ENCODE results near the gene ELL3.
A peak's percentile ranks its signal among the peaks of the same experiment; 100 is the strongest.

The ELL3 gene

GRCh38 chr15:43799209-43799944 is 22.6 kb upstream of the ELL3 start:
- no peaks in the 10 kb centered on the region for H3K27me3 ChIP-seq
- peak overlapping the region; percentile 88 for H3K27ac ChIP-seq
- H3K4me3 ChIP-seq (ENCODE audit: low read depth in 1 of 2, low read length in 1 of 2): no peak overlapping the region
- H3K4me1 ChIP-seq (ENCODE audit: control insufficient read depth in 1 of 2, insufficient read depth in 1 of 2, low read depth in 1 of 2, low read length in 1 of 2): peaks cover 19 to 24% of the 10 kb centered on the region in 2 experiments
- H3K36me3 ChIP-seq: peaks cover 52% of the 10 kb centered on the region
- no peaks in the 10 kb centered on the region for H3K9me3 ChIP-seq
- TF ChIP-seq, protein P1, sequence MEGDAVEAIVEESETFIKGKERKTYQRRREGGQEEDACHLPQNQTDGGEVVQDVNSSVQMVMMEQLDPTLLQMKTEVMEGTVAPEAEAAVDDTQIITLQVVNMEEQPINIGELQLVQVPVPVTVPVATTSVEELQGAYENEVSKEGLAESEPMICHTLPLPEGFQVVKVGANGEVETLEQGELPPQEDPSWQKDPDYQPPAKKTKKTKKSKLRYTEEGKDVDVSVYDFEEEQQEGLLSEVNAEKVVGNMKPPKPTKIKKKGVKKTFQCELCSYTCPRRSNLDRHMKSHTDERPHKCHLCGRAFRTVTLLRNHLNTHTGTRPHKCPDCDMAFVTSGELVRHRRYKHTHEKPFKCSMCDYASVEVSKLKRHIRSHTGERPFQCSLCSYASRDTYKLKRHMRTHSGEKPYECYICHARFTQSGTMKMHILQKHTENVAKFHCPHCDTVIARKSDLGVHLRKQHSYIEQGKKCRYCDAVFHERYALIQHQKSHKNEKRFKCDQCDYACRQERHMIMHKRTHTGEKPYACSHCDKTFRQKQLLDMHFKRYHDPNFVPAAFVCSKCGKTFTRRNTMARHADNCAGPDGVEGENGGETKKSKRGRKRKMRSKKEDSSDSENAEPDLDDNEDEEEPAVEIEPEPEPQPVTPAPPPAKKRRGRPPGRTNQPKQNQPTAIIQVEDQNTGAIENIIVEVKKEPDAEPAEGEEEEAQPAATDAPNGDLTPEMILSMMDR (IDR thresholded peaks at IDR 0.05): no peak

- no peaks in the 10 kb centered on the region for H3K27me3 ChIP-seq
- no peak overlapping the region for H3K27ac ChIP-seq
- TF ChIP-seq, protein P1 (IDR thresholded peaks at IDR 0.05): no peak
- peaks cover 51% of the 10 kb centered on the region for H3K36me3 ChIP-seq
- peaks cover 33 to 41% of the 10 kb centered on the region in 2 experiments for H3K4me1 ChIP-seq (ENCODE audit: control insufficient read depth in 1 of 2, insufficient read depth in 1 of 2, low read depth in 1 of 2, low read length in 1 of 2)
- no peaks in the 10 kb centered on the region for H3K9me3 ChIP-seq
- H3K4me3 ChIP-seq (ENCODE audit: low read depth in 1 of 2, low read length in 1 of 2): no peak overlapping the region
Measured at GRCh38 chr15:43796566-43796965, 19.8 kb upstream of the ELL3 start.

DNA sequence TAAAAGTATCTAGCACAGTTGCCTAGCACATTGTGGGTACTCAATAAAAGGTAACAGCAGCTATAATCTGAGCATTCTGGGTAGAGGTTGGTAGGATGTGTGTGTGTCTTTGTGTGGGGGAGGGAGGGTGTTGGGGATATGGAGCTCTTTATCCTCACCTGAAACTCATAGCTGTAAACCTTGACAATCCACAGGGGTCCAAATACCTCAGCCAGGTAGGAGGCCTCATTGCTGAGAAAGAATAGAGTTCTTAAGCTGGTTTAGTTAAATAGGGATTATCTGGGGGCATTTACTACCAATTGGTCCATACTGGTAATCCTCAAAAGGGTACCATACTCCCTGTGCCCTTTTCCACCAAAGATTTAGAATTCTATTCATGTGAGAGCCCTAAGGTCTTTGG is 19.2 kb upstream of the ELL3 start:
- H3K4me3 ChIP-seq (ENCODE audit: low read depth in 1 of 2, low read length in 1 of 2): no peak overlapping the region
- TF ChIP-seq, protein P1 (IDR thresholded peaks at IDR 0.05): no peak
- H3K4me1 ChIP-seq (ENCODE audit: control insufficient read depth in 1 of 2, insufficient read depth in 1 of 2, low read depth in 1 of 2, low read length in 1 of 2): peaks cover 30 to 39% of the 10 kb centered on the region in 2 experiments
- H3K27me3 ChIP-seq: no peaks in the 10 kb centered on the region
- no peak overlapping the region for H3K27ac ChIP-seq
- H3K36me3 ChIP-seq: peaks cover 51% of the 10 kb centered on the region
- no peaks in the 10 kb centered on the region for H3K9me3 ChIP-seq

- no peak overlapping the region for H3K4me3 ChIP-seq (ENCODE audit: low read depth in 1 of 2, low read length in 1 of 2)
- H3K4me1 ChIP-seq (ENCODE audit: control insufficient read depth in 1 of 2, insufficient read depth in 1 of 2, low read depth in 1 of 2, low read length in 1 of 2): peaks cover 22 to 34% of the 10 kb centered on the region in 2 experiments
- no peaks in the 10 kb centered on the region for H3K27me3 ChIP-seq
- H3K9me3 ChIP-seq: no peaks in the 10 kb centered on the region
- H3K27ac ChIP-seq: no peak overlapping the region
- TF ChIP-seq, protein P1 (IDR thresholded peaks at IDR 0.05): no peak
- H3K36me3 ChIP-seq: peaks cover 51% of the 10 kb centered on the region
Measured at GRCh38 chr15:43795197-43795596, 18.4 kb upstream of the ELL3 start.

DNA sequence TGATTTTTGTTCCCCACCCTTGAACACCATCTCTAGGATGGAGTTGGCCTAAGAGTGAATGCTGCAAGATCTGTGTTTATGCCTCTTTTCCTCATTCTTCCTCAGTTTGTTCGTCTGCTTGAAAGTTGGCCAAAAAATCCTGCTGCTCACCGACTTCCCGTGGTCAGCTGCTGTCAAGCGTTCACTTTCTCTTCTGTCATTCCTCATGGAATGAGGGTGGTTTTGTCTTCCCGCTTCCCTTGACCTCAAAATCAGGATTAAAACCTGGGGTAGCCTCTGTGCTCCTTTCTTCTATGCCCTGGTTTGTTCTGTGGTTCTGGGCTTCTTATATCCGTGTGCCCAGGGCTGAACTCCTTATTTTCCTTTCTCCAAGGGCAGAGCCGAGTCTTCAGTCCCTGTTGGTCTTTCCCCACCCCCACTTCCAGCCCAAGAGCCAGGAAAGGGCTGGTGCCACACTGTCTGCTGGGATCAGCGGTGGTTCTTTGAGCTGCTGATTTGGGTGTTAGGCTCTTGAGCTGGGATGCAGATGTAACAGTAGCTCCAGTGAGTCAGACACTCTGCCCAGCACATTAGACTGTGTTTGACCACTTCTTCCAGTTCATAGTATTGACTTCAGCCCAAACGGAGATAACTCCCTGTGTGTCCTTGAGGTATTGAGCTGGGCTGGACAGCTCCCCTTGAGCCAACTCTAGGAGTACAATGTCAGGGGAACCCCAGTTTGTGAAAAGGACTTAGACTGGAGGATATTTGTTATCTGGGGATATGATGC is 17.7 kb upstream of the ELL3 start:
- no peaks in the 10 kb centered on the region for H3K9me3 ChIP-seq
- no peaks in the 10 kb centered on the region for H3K27me3 ChIP-seq
- H3K36me3 ChIP-seq: peaks cover 48% of the 10 kb centered on the region
- peaks cover 14 to 26% of the 10 kb centered on the region in 2 experiments for H3K4me1 ChIP-seq (ENCODE audit: control insufficient read depth in 1 of 2, insufficient read depth in 1 of 2, low read depth in 1 of 2, low read length in 1 of 2)
- H3K27ac ChIP-seq: peak overlapping the region; percentile 91
- TF ChIP-seq, protein P1 (IDR thresholded peaks at IDR 0.05): no peak
- no peak overlapping the region for H3K4me3 ChIP-seq (ENCODE audit: low read depth in 1 of 2, low read length in 1 of 2)

Measured in neutrophil (primary cell).